MCF 10A (cell line): ENCODE measurements around the gene ARPP21. TPM values are rescaled to one million over a fixed set of nuclear protein-coding genes. Genes with fewer than 3 reads are reported as not detected.
A peak's percentile ranks its signal among the peaks of the same experiment; 100 is the strongest.

Experiments
- BruUV-seq: library from RNA; stranded (reverse); fragments of 400-500 nt; replicated peaks from 2 replicates; lab custom pipeline; 2021; lab: Mats Ljungman, UMichigan
- CTCF ChIA-PET: fragments of 300-600 bp; sonication (Branson Sonifier 250); formaldehyde crosslinking; extraction: SDS; loops from one replicate; lab custom pipeline; 2021; ENCODE audit warnings: antibody characterized with exemption, inconsistent platforms; lab: Yijun Ruan, JAX
- POLR2A ChIA-PET: fragments of 300-600, 350-650 bp; sonication (Branson Sonifier 250); formaldehyde crosslinking; extraction: SDS; loops from one replicate; lab custom pipeline; 2020; ENCODE audit warnings: antibody characterized with exemption, inconsistent platforms; lab: Yijun Ruan, JAX
- DNase-seq: peaks from one replicate; pipeline ENCODE4 v3.0.0-alpha.2; 2018; ENCODE audit not compliant: unreplicated experiment
- H3K27ac Mint-ChIP-seq: one replicate; pipeline ENCODE4 v1.8.0; 2022; ENCODE audit warnings: mild to moderate bottlenecking, low read depth, mixed read lengths; ENCODE audit not compliant: unreplicated experiment
- H3K27me3 Mint-ChIP-seq: one replicate; pipeline ENCODE4 v1.8.0; 2022; ENCODE audit warnings: mixed read lengths; ENCODE audit not compliant: insufficient read depth, unreplicated experiment
- H3K36me3 Mint-ChIP-seq: one replicate; pipeline ENCODE4 v1.8.0; 2022; ENCODE audit warnings: mild to moderate bottlenecking, moderate library complexity, mixed read lengths; ENCODE audit not compliant: insufficient read depth, unreplicated experiment
- H3K4me1 Mint-ChIP-seq: one replicate; pipeline ENCODE4 v1.8.0; 2022; ENCODE audit warnings: mixed read lengths; ENCODE audit not compliant: insufficient read depth, unreplicated experiment
- H3K4me3 Mint-ChIP-seq: one replicate; pipeline ENCODE4 v1.8.0; 2022; ENCODE audit warnings: mild to moderate bottlenecking, moderate library complexity, mixed read lengths; ENCODE audit not compliant: unreplicated experiment
- H3K9me3 Mint-ChIP-seq: one replicate; pipeline ENCODE4 v1.8.0; 2022; ENCODE audit warnings: mixed read lengths; ENCODE audit not compliant: unreplicated experiment
- CTCF ChIP-seq: fragments of 200-600 bp; IDR thresholded peaks from one replicate; pipeline ENCODE4 v1.8.0; 2022; ENCODE audit warnings: antibody characterized with exemption, mild to moderate bottlenecking; ENCODE audit not compliant: unreplicated experiment
- intact Hi-C: fragments of 100-400 bp; cut with micrococcal nuclease; formaldehyde crosslinking; loops from 2 replicates; pipeline ENCODE4 v1.14.1; 2022
- total RNA-seq: library from RNA; stranded (reverse); gene quantifications from 2 replicates; pipeline ENCODE4 v1.2.3, GENCODE V29; 2022

Gene ARPP21
- total RNA-seq, 1 experiment from 2014 or later = not detected

DNA sequence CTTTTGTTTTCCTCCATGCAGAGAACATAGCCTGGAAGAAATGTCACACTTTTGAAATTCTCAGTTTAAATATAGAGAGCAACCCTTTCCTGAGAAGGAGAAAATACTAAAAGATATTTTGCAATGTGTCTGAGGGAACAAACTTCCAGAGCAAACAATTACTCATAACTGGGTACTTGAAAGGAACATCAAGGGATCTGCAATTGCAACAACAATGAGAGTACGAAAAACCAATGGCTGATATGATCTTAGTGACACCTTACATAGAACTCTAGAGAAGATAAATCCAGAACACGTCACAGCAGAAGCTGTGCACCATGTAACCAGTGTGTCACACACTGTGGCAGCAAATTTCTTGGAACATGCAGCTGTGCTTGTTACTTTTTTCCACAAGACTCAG lies 14.6 kb upstream of the ARPP21 start:
- Mint-ChIP-seq H3K4me1 (no peaks in the 10 kb centered on the region), H3K27ac (no peak overlapping the region), H3K36me3 (no peaks in the 10 kb centered on the region), H3K9me3 (no peaks in the 10 kb centered on the region), H3K27me3 (peaks cover 57% of the 10 kb centered on the region), H3K4me3 (no peak overlapping the region)
- TF ChIP-seq CTCF = no peak
- CTCF ChIA-PET = interaction anchor here (0.7 kb wide), 1 partner anchor 550 kb away, joined by 3 read pairs; no protein-coding TSS in a partner anchor
- no TSS peak for BruUV-seq
- intact Hi-C loops = no loop called here
- POLR2A ChIA-PET = no interaction called here
- DNase-seq = peak; percentile 26

DNA sequence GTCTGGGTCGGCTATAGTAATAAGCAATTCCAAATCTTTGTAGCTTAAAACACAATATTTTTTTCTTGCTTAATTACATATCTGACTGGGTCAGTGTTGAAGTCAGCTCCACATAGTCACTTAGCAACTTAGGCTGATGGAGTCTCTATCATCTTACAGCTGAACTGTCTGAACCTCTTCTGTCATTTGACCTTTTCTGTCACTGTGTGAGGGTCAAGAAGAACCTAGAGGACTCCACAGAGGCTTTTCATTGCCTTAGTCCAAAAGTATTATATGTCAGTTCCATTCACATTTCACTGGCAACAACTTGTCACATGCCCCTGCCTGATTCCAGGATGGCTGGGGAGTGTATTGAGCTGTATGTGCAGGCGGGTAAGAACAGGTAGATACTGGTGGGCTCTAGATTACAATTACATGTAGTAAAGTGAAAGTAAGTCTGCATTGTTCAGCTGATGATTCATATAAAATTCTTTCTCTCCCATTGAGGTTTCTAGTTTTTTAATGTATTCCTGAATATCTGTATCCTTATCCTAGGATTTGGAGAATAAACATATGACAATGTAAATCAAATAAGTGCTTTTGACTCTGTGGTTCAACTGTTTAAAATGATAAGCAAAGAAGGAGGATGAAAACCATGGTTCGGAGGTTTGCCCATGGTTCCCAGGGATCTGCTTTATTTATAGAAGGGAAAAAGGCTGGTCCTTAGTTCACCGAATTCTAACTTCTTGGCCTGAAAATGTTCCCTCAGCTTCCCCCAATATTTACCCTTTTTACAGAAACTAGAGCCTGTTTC lies 5.8 kb upstream of the ARPP21 start:
- no peak for DNase-seq
- POLR2A ChIA-PET = no interaction called here
- intact Hi-C loops = no loop called here
- Mint-ChIP-seq H3K4me3 (no peak overlapping the region), H3K4me1 (no peaks in the 10 kb centered on the region), H3K36me3 (no peaks in the 10 kb centered on the region), H3K9me3 (no peaks in the 10 kb centered on the region), H3K27me3 (peaks cover 83% of the 10 kb centered on the region), H3K27ac (no peak overlapping the region)
- BruUV-seq = no TSS peak
- CTCF ChIA-PET = interaction anchor here (0.6 to 0.9 kb wide), 2 partner anchors 53 to 275 kb away, joined by 3 to 8 read pairs; no protein-coding TSS in a partner anchor
- TF ChIP-seq CTCF = no peak

DNA sequence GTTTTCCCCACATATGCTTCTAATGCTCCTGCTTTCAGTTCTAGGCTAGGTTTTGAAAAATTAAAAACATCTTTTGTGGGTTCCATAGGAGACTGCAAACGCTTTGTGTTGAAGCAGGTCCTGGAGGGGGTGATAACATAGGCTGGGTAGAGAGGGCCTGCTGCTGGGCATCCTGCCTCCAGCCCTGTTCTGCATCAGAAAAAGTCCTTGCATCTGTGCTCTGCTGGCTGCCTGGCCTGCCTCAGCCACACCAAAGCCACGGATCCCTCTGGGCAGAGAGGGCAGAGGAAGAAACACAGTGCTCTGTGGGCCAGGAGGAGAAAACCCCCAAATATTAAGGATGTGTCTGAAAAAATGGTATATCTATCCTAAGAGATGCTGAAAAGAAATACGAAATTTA lies 3.9 kb upstream of the ARPP21 start:
- Mint-ChIP-seq H3K36me3 (no peaks in the 10 kb centered on the region), H3K27me3 (peaks cover 94% of the 10 kb centered on the region), H3K27ac (no peak overlapping the region), H3K9me3 (no peaks in the 10 kb centered on the region), H3K4me1 (peaks cover 6% of the 10 kb centered on the region), H3K4me3 (no peak overlapping the region)
- no TSS peak for BruUV-seq
- DNase-seq = no peak
- CTCF ChIA-PET = no interaction called here
- intact Hi-C loops = no loop called here
- no peak for TF ChIP-seq CTCF
- POLR2A ChIA-PET = no interaction called here

GRCh38 chr3:35635926-35636683 lies 3.2 kb upstream of the ARPP21 start:
- intact Hi-C loops = no loop called here
- Mint-ChIP-seq H3K27ac (no peak overlapping the region), H3K36me3 (no peaks in the 10 kb centered on the region), H3K9me3 (no peaks in the 10 kb centered on the region), H3K4me1 (peaks cover 6% of the 10 kb centered on the region), H3K27me3 (peaks cover 94% of the 10 kb centered on the region), H3K4me3 (no peak overlapping the region)
- ChIA-PET POLR2A (no interaction called here), CTCF (interaction anchor here (1.0 kb wide), 1 partner anchor 273 kb away, joined by 4 read pairs; no protein-coding TSS in a partner anchor)
- BruUV-seq = no TSS peak
- TF ChIP-seq CTCF = no peak
- no peak for DNase-seq
